Measurements from ENCODE around the gene USP19.

The USP19 gene

DNA sequence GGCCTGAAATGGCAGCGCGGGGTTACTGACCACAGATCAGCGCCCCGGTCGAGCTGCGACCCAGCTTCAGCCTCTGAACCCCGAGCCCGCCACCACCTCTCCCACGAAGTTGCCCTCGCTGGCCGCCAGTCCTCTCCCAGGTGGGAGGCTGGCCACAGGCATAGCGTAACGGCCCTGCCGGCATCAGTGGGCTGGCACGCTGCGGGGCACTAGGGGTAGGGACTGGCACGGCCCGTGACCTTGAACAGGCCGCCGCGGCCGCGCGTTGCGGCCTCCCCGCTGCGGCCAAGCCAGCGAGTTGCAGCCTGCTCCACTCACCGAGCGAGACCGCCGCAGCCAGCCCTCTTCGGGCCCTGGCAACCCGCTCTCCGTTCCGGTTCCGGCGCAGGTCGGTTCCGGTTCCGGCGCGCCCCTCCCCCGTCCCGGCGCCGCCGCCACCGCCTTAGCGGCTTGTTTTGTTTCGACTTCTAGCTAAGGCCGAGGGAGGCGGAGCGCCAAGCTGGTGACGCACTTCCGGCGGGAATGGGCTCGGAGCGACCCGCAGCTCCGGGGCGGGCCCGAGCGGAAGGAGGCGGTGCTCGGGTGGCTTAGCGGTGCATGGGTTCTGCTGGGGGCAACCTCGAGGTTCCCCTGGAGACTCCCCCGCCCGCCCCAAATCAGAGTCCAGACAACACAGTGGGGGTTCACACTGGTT, at the start of gene USP19:
TSS of gene USP19 (minus strand) at position 386 of the 694 bp plus-strand sequence. CDS start 1,678 bp downstream, outside the sequence.
- peak; percentile 100 for DNase-seq (ENCODE audit: low spot score)

GRCh38 chr3:49166752-49167556, 46.3 kb upstream of the USP19 start:
- no peak for DNase-seq (ENCODE audit: low spot score)

DNA sequence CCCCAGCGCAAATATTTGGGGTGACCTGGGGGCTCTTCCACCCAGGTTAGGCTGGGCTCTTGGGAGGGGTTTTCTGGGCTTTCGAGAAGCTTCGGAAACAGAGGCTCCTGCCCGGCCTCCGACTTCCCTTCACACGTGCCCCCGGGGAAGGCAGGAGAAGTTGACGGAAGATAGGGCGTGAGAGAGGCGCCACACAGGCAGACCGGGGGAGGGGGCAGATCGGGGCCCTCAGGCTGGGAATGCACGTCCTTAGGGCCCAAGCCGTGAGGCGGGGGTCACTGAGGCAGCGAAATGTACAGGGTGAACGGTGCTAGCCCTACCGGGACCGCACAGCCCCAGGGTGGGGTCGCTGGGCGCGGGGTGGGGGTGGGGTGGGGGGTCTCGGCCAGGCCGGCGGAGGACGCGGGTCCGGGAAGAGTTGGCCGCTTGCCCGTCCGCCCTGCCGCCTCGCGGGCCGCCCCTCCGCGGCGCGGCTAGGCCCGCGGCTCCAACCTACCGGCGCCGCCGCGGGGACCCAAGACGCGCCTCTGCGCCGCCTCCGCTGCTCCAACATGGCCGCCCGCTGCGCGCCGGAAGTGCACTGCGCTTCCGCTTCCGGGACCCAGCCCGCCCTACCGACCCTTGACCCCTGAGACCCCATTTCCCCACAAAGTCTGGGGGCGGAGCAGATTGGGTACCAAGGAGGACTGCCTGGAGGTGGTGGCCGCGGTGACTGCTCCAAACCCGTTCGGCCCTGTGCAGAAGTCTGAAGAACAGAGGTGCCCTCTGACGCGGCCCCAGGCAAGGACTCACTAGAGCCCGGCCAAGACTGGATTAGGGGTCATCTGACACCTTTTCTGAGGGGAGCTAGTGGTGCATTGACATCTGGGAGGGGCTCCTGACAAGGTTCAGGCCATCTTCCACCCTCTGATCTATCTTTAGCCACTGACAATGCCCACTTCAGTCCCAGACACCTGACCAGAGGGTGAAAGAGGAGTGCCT, 45.4 kb upstream of the USP19 start, which contains the start of gene CCDC71:
TSS of gene CCDC71 (minus strand) at position 561 of the 981 bp plus-strand sequence. CDS start 2,123 bp downstream, outside the sequence.
- peak; percentile 98 for DNase-seq (ENCODE audit: low spot score)

DNA sequence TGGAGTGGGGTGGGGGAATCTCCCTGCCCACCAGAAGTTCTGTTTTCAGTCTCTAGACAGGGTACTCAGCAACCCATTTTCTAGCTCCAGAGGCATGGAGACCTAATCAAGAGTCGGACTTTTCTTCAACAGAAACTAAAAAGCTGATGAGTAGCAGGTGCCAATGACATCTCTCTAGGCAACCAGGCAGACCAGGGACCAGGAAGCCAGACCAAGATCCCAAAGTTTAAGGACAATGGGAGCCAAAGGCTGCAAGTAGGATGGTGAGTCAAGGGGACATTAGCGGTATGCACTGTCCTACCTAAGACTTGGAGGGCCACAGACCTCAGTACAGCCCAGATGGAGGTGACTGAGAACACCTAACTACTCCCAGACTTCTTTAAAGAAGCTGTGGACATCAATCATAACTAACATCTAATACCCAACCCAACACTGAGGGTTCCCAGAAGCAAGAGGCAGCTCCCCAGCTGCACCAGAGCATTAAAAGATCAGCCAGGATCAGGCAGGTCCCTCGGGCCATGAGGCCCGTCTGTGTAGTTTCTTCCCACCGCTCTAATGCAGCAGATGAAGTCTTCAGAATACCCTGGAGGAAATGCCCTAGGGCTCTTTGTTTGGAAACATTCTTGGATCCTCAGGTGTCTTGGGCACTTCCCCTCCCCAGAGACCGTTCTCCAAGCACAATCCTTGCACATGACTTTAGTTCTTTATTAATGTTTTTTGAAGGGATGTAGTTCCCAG, 44.5 kb upstream of the USP19 start:
- DNase-seq (ENCODE audit: low spot score), result no peak

- DNase-seq (ENCODE audit: low spot score), result no peak
These were observed 43.0 kb upstream of the USP19 start for GRCh38 chr3:49163609-49164008.

DNA sequence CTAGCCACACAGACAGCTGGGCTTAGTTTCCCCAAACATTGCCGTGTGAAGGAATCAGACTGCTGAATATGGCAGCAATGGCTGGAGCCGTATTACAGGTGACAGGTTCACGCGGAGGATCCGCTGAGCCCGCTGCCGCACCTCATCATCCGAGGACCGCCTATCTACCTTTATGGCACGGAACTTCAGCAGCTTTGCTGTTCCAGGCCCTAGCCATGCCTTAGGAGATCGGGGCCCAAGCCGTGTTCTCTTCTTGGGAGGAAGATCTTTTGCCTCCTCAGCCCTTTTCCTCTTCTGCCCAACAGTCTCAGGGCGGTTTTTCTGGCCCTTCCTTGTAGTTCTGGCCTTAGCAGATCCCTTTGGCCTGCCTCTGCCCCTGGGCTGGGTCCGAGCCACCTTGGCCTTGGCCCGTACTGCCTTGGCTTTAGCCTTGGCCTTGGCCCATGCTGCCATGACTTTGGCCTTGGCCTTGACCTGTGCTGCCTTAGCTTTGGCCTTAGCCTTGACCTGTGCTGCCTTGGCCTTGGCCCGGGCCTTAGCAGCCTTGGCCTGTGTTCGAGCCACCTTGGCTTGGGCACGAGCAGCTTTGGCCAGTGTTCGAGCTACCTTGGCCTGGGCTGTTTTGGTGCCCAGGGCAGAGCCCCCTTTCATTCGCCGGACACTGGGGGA, 42.3 kb upstream of the USP19 start:
- DNase-seq (ENCODE audit: low spot score), result no peak

DNA sequence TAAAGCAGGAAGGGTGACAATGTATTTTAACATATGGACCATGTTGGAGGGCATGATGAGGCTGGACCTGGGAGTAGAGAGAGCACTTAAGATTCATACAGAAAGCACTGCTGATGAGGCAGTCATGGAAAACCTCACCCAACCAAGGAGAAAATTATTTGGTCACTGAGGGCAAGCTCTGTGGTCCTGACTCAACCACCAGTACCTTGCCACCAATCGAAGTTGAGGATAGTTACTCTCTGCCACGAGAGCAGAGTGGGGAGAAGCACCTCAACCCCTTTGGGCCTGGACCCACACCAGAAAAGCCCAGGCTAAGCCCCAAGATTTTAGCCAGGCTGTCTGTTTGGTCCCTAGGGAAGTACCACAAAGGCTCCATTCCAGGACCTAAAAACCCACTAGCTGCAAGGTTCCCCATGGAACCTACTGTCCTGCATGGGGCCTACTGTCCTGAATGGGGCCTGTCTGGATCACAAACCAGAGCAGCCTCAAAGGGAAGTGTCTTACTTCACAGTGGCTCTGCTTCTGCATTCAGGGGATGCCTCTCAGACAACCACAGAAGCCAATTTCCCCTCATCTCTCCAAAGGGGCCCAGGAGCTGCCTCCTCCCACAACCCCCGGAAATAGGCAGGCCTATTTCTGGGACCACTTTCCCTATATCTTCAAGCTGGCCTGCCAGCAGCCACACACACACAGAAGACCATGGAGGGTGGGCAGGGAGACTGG, 41.3 kb upstream of the USP19 start:
- no peak for DNase-seq (ENCODE audit: low spot score)

DNA sequence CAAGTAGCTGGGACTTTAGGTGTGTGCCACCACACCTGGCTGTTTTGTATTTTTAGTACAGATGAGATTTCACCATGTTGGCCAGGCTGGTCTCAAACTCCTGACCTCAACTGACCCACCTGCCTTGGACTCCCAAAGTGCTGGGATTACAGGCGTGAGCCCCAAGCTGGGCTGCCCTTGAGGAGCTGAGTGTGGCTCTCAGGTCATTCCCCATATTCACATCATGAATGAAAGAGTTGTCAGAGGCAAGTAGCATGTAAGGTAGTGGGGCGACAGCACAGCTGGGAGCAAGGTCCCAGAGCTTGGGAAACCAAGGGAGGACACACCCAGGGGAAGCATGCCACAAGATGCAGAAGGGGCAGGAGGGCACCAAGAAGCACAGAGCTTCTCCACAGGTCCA, 40.6 kb upstream of the USP19 start:
- DNase-seq (ENCODE audit: low spot score), result no peak

- DNase-seq (ENCODE audit: low spot score), result no peak
These were observed 38.2 kb upstream of the USP19 start for GRCh38 chr3:49158792-49159191.

DNA sequence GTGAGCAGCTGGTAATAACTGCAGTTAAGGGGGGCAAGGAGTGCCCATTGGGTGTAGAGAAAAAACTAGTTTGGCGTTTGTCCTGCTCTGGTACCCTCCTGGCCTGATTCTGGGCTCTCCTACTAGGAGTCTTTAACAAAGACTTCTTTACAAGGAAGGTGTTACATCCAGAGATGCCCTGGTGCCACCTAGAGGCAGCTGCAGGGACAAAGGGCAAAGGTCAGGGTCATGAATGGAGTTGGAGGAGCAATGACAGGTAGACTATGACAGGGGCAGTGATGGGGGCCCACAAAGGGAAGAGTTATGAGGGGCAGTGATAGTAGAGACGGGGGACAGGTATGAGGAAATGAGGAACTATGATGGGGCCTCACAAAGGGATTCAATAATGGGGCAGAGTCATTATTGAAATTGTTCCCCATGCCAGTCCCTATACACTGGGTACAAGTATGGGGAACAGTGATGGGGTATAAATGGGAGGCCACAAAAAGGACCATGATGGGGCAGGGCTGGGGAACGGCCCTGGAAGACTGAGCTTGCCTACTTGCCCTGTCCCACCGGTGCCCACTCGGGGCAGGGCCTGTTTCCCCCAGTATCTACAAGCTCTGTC, 37.6 kb upstream of the USP19 start:
- peak; percentile 73 for DNase-seq (ENCODE audit: low spot score)

GRCh38 chr3:49157289-49157688, 36.7 kb upstream of the USP19 start:
- DNase-seq (ENCODE audit: low spot score), result no peak

GRCh38 chr3:49153349-49153912, 32.8 kb upstream of the USP19 start:
- no peak for DNase-seq (ENCODE audit: low spot score)

- DNase-seq (ENCODE audit: low spot score), result no peak
These were observed 31.0 kb upstream of the USP19 start for GRCh38 chr3:49151610-49152009.

DNA sequence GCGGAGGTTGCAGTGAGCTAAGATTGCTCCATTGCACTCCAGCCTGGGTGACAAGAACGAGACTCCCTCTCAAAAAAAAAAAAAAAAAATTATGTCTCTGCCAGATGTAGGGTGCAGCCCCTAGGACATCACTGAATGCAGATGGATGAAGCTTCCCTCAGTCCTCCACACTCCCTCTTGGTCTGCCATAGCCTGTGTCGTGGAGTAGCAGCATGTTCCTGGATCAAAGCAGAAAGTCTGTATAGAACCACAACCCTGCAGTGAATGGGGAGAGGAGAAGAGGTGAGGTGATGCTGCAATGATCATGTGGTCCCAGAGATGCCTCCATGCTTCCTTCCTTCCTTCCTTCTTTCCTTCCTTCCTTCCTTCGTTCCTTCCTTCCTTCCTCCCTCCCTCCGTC, 27.5 kb upstream of the USP19 start:
- no peak for DNase-seq (ENCODE audit: low spot score)

DNA sequence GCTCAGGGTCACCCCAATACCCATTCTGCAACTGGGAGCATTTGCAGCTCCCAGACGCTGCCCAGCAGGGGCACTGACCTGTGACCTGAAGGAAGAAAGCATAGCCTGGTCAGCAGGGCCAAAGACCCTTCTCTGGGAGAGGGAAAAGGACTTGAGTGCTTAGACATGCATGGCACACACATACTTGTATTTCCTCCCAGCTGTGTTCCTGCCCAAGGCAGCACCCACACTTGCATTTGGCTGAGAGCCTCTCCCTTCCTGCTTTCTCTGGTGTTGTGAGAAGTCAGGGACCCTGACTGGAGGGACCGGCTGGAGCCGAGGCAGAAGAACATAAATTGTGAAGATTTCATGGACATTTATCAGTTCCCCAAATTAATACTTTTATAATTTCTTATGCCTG, 19.5 kb upstream of the USP19 start:
- no peak for DNase-seq (ENCODE audit: low spot score)

- no peak for DNase-seq (ENCODE audit: low spot score)
These were observed 14.9 kb upstream of the USP19 start for GRCh38 chr3:49135499-49135898.

DNA sequence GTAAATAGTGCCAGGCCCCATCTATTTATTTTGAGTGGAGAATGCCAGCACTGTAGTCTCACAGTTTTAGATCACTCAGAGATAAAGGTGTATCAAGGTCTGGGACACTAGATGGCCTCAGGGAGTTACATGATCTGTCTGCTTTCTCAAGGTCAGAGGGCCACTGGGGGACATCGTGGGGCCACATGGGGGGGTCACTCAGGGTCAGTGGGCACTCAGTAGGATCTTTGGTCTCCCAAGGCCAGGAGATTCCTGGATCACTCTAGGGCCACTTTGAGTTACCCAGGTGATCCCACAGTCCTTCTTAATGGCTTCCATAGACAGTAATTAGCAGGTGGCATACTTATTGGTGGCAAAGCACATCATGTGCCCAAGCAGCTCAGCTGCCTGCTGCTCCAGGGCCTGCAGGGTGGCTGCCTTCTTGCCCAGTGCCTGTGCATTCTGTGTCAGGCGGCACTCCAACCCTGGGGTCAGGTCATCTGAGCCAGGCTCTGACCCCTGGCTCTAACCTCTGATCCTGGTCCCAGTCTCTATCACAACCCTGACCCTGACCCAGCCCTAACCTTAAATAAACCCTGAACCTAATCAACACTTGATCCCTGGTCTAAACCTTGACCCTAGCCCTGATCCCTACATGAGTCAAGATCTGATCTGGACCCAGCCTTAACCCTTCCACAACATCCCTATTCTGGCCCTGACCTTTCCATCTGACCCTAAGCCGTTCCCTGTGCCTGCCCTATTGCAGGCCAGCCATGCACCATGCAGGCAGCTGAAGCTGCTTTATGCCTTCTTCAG, 14.0 kb upstream of the USP19 start:
- DNase-seq (ENCODE audit: low spot score), result peak; percentile 51

GRCh38 chr3:49133226-49133951, 12.8 kb upstream of the USP19 start:
- DNase-seq (ENCODE audit: low spot score), result peak; percentile 91
